HUES48 (cell line): Measurements from ENCODE around the gene COX6B2.
A peak's percentile ranks its signal among the peaks of the same experiment; 100 is the strongest.

ENCODE experiments used
- H3K27ac ChIP-seq: one replicate; pipeline ENCODE4 v1.7.0; 2013; ENCODE audit warnings: low read depth, low read length, inconsistent platforms
- H3K27me3 ChIP-seq: 2 replicates; pipeline ENCODE4 v1.6.1; 2013; ENCODE audit warnings: mild to moderate bottlenecking, low read length; ENCODE audit not compliant: control insufficient read depth, insufficient read depth
- H3K36me3 ChIP-seq: 2 replicates; pipeline ENCODE4 v1.6.1; 2013; ENCODE audit warnings: low read length; ENCODE audit not compliant: control insufficient read depth, insufficient read depth
- H3K4me1 ChIP-seq: 2 replicates; pipeline ENCODE4 v1.6.1; 2013; ENCODE audit warnings: mild to moderate bottlenecking, low read length; ENCODE audit not compliant: control insufficient read depth, insufficient read depth
- H3K4me3 ChIP-seq: 2 replicates; pipeline ENCODE4 v1.5.1; 2013; ENCODE audit warnings: mild to moderate bottlenecking, low read depth, low read length
- H3K9ac ChIP-seq: 2 replicates; pipeline ENCODE4 v1.6.1; 2013; ENCODE audit warnings: mild to moderate bottlenecking, low read depth, low read length, moderate library complexity
- H3K9me3 ChIP-seq: 2 replicates; pipeline ENCODE4 v1.6.1; 2013; ENCODE audit warnings: low read length; ENCODE audit not compliant: control insufficient read depth, insufficient read depth

COX6B2 gene

DNA sequence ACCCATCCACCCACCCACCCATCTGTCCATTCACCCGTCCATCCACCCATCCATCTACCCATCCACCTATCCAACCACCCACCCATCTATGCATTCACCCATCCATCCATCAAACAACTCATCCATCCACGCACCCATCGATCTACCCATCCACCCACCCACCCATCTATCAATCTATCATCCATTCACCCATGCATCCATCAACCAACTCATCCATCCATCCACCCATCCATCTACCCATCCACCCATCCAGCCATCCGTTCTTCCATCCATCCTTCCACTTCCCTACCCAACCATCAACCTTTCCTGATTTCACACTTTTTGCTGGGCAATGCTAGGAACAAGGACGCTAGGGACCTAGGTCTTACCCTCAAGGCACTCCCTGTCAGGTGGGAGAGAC lies 27.5 kb upstream of the COX6B2 start:
- Histone ChIP-seq H3K27me3 (peaks cover 9% of the 10 kb centered on the region), H3K27ac (no peak overlapping the region), H3K9ac (no peak overlapping the region), H3K4me1 (peaks cover 16% of the 10 kb centered on the region), H3K9me3 (no peaks in the 10 kb centered on the region), H3K36me3 (peaks cover 9% of the 10 kb centered on the region), H3K4me3 (no peak overlapping the region)

DNA sequence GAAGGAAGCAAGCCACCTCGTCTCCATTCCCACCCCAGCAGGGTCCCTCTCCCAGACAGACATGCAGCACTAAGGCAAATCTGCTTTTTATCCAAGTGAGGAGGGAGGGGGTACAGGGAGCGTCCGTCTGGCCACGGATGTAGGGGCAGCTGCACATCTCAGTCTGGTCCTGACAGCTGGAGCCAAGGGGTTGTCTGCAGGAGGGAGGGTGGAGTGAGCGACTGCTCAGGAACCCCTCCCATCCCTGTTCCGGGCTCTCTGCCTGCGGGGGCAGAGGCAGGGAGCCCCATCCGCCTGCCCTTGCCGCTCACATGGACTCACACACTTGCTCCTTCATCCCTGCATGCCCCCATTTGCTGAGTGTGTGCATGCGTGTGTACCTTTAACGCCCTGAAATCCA lies 24.7 kb upstream of the COX6B2 start:
- no peak overlapping the region for H3K4me3 ChIP-seq
- H3K27ac ChIP-seq: no peak overlapping the region
- H3K9me3 ChIP-seq: no peaks in the 10 kb centered on the region
- H3K27me3 ChIP-seq: peaks cover 16% of the 10 kb centered on the region
- H3K9ac ChIP-seq: no peak overlapping the region
- peaks cover 20% of the 10 kb centered on the region for H3K4me1 ChIP-seq
- H3K36me3 ChIP-seq: no peaks in the 10 kb centered on the region

DNA sequence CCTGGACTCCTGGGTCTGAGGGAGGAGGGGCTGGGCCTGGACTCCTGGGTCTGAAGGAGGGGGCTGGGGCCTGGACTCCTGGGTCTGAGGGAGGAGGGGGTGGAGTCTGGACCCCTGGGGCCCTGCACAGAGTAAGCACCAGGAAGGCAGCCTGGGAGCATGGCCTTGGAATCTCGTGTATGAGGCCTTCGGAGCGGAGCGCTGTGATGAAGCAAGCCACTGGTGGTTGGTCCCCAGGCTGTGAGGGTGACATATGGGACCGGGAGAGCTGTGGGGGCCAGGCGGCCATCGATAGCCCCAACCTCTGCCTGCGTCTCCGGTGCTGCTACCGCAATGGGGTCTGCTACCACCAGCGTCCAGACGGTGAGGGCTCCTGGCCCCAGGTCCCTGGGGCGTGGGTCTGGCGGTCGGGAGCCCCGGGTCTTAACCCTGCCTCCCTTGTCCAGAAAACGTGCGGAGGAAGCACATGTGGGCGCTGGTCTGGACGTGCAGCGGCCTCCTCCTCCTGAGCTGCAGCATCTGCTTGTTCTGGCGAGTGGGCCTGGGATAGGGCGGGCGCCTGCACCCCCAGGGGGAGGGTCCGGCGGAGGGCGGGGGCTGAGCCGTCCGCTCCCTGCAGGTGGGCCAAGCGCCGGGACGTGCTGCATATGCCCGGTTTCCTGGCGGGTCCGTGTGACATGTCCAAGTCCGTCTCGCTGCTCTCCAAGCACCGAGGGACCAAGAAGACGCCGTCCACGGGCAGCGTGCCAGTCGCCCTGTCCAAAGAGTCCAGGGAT lies 23.0 kb upstream of the COX6B2 start:
- Histone ChIP-seq H3K4me3 (peak overlapping the region; percentile 60), H3K9ac (no peak overlapping the region), H3K9me3 (no peaks in the 10 kb centered on the region), H3K36me3 (no peaks in the 10 kb centered on the region), H3K27ac (no peak overlapping the region), H3K4me1 (peaks cover 31% of the 10 kb centered on the region), H3K27me3 (peaks cover 25% of the 10 kb centered on the region)

DNA sequence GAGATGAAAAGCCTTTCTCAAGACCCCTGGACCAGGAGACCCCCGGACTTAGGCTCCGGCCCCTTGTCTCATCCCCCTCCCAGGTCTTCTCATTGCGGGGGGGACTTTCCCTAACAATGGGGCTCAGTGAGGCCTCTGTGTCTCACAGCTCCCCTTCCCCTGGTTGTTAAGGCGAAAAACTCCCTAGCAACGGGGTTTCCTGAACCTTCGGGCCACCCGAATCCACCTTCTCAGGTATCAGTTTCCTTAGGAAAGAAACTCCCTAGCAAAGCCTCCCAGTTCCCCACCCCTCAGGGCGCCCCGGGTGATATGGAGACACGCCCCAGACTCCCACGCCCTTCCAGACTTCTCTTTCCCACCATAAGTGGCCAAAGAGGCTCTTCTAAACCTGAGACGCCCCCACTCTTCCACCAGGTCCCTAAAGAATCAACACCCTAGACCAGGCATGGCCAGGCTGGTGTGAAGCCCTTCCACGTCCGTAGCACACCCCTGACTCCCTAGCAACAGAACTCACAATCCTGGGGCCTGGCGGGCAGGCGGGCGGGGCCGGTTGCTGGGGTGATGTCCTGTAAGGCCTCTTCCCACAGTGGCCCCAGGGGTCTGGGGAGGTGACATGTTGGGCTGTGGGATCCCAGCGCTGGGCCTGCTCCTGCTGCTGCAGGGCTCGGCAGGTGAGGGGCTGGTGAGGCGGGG lies 21.9 kb upstream of the COX6B2 start, which contains the start of gene TMEM190:
Gene TMEM190, plus strand, starts transcription at position 586 of the 693 bp plus-strand sequence. Its CDS starts 28 bp downstream, at position 614.
- no peaks in the 10 kb centered on the region for H3K9me3 ChIP-seq
- H3K4me1 ChIP-seq: peaks cover 34% of the 10 kb centered on the region
- no peaks in the 10 kb centered on the region for H3K36me3 ChIP-seq
- peak within 1 kb of the TSS; percentile 12 for H3K27ac ChIP-seq
- peaks cover 37% of the 10 kb centered on the region for H3K27me3 ChIP-seq
- H3K9ac ChIP-seq: no peak within 1 kb of the TSS
- peak within 1 kb of the TSS; percentile 60 for H3K4me3 ChIP-seq

DNA sequence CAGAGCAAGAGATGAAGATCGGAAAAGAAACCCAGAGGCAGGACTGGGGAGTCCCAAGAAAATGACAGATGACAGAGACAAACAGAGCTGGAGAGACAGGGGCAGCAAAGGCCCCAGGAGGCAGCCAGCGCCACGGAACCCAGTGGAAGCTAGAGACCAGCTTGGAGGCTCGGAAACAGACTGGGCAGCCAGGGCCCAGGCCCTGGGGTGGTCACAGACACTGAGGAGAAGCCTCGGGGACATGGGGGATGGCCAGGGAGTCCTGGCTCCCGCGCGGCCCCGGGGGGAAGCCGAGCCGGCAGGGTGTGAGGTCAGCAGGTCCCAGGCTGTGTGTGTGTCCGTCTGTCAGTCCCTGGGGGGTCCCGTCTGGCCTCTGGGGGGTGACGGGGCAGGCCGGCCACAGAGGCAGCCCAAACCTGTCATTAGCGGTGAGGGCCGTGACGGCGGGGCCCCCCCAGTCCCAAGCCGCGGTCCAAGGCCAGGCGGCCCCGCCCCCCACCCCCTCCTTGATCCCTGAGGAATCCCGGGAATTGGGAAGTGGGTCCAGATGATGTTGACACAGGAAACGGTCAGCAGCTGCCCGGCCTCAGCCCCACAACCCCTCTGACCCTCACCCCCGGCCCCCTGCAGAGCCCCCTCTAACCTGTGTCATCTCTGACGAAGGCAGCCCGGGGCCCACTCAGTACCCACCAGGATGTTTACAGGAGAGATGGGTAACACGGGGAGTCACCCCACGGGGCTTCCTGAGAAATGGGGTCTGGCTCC lies 19.7 kb upstream of the COX6B2 start:
- Histone ChIP-seq H3K36me3 (no peaks in the 10 kb centered on the region), H3K27me3 (peaks cover 48% of the 10 kb centered on the region), H3K9me3 (no peaks in the 10 kb centered on the region), H3K4me1 (peaks cover 40% of the 10 kb centered on the region), H3K27ac (peak overlapping the region; percentile 64), H3K9ac (no peak overlapping the region), H3K4me3 (0 out of 2 replicates have a peak overlapping the region, but pooled peaks have one; percentile 19)

DNA sequence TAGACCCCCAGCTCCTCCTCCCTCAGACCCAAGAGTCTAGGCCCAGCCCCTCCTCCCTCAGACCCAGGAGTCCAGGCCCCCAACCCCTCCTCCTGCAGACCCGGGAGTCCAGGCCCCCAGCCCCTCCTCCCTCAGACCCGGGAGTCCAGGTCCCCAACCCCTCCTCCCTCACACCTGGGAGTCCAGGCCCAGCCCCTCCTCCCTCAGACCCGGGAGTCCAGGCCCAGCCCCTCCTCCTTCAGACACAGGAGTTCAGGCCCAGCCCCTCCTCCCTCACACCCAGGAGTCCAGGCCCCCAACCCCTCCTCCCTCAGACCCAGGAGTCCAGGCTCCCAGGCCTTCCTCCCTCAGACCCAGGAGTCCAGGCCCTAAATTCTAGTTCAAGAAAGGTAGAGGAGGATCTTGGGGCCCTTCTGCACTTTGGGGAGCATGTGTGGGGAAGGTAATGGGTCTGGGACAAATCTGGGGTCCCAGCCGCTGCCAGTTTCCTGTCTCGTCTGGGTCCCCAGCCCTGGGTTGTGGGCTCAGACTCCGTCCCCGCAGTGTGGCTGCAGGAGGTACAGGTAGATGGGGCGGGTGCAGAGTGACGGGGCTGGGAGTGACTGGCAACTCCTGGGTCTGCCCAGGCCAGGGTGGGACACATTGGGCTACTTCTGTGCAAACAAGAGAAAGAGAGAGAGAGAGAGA lies 18.9 kb upstream of the COX6B2 start:
- H3K9ac ChIP-seq: no peak overlapping the region
- no peaks in the 10 kb centered on the region for H3K9me3 ChIP-seq
- H3K27ac ChIP-seq: no peak overlapping the region
- peaks cover 55% of the 10 kb centered on the region for H3K27me3 ChIP-seq
- H3K36me3 ChIP-seq: no peaks in the 10 kb centered on the region
- peaks cover 44% of the 10 kb centered on the region for H3K4me1 ChIP-seq
- H3K4me3 ChIP-seq: 0 out of 2 replicates have a peak overlapping the region, but pooled peaks have one; percentile 19

DNA sequence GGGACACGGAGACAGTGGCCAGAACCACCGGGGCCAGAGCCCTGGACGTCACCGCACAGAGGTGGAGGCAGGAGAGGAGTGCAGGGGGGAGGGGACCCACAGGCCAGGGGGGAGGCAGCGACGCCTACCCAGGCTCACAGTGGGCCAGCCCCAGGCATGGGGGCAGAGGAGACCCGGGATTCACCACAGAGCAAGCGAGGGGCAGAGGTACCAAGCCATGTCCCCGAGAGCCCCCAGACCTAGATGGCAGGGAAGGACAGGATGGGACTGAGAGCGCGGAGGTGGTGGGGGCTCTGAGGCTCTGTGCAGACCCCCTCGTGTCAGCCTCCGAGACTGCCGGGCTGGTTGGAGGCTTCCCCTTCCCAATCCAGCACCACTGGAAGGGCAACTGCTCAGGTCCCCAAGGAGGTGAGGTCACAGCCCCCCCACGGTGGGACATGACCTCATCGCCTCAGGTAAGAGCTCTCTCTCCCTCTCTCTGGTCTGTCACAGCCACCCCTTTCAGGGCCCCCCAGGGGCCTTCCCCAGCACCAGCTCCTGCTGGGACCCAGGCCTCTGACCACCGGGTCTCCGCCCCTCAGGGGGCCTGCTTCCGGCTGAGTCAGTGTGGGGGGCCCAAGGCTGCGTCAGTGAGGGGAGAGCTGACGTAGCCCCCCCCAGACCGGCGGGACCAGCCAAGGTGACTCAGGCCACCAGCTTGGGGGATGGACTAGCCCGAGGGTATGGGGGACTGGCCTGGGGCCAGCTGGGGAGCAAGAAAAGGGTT lies 18.0 kb upstream of the COX6B2 start:
- H3K36me3 ChIP-seq: no peaks in the 10 kb centered on the region
- no peak overlapping the region for H3K27ac ChIP-seq
- no peak overlapping the region for H3K9ac ChIP-seq
- peaks cover 53% of the 10 kb centered on the region for H3K27me3 ChIP-seq
- H3K9me3 ChIP-seq: no peaks in the 10 kb centered on the region
- H3K4me1 ChIP-seq: peaks cover 43% of the 10 kb centered on the region
- no peak overlapping the region for H3K4me3 ChIP-seq

DNA sequence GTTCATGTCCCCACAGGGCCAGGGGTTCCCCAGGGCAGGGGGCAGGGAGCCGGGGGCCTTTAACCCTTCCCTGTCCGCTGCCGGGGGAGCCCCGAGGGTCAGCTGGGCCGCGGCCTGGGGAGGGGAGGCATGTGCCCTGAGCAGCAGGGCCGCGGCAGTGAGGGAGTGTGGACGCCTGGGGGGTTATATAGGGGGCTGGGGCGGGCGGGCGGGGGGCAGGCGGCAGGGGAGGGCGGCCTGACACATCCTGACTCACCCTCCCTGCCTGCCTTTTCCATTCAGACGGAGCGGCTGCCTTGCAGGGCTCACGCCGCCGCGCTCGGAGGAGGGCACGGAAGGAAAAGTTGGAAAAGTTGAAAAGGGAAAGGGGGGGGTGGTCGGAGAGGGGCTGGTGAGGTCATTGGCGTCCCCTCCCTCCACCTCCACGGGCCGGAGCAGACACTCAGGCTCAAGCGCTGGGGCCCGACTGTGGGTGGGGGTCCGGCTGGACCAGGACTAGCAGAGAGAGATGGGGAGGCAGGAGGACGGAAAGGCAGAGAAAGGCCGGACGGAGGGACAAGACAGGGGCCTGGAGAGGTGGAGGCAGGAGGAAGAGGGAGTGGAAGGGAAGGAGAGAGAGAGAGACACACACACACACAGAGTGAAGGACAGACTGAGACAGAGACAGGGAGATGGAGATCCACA lies 15.9 kb upstream of the COX6B2 start, which contains the start of gene IL11:
Gene IL11, minus strand, starts transcription at position 159 of the 684 bp plus-strand sequence. Its CDS starts 153 bp downstream, at position 6.
- Histone ChIP-seq H3K4me1 (peaks cover 28% of the 10 kb centered on the region), H3K9me3 (no peaks in the 10 kb centered on the region), H3K9ac (no peak within 1 kb of the TSS), H3K36me3 (no peaks in the 10 kb centered on the region), H3K4me3 (peak within 1 kb of the TSS; percentile 65), H3K27ac (peak within 1 kb of the TSS; percentile 47), H3K27me3 (peaks cover 43% of the 10 kb centered on the region)

DNA sequence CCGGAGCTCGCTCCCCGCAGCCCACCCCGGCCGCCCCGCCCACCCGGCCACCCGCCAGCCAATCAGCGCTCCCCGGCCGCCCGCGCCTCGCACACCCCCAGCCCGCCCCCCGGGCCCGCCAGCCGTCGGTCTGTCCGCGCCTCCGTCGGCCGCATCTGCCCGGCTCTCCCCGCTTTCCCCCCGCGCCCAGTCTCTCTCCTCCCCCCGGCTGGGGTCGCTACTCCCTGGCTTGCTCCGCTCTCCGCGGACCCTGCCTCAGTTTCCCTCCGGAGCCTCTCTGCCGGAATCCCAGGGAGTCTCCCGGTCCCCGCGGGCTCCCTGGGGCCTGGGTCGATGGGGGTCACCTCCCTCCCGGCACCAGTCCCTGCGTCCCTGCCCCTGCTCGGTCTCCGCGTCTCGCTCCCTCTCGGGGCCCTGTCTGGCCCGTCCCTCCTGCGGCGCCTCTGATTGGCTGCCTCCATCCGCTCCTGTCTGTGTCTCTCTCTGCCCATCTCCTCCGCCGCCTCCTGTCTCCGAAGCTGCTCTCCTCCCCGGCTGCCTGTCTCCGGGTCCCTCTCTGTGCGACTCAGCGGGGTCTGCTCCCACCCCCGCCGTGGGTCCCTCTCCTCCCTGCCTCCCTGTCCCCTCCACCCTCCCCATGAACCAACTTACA lies 15.3 kb upstream of the COX6B2 start:
- no peaks in the 10 kb centered on the region for H3K36me3 ChIP-seq
- peak overlapping the region; percentile 65 for H3K4me3 ChIP-seq
- H3K9me3 ChIP-seq: no peaks in the 10 kb centered on the region
- peak overlapping the region; percentile 47 for H3K27ac ChIP-seq
- H3K9ac ChIP-seq: no peak overlapping the region
- H3K27me3 ChIP-seq: peaks cover 43% of the 10 kb centered on the region
- peaks cover 25% of the 10 kb centered on the region for H3K4me1 ChIP-seq
